Endothelial cell of umbilical vein (primary cell): Measurements from ENCODE around the gene FLT4.

Experiments used
- CTCF ChIP-seq, 2 donors: IDR thresholded peaks; 1 replicate in 1 of 2; 2 replicates in 1 of 2; pipeline ENCODE4 v1.5.1; 2011; ENCODE audit warnings: low read length in 2 of 2, mild to moderate bottlenecking in 2 of 2, moderate library complexity in 2 of 2, control low read depth in 1 of 2, inconsistent platforms in 1 of 2, low read depth in 1 of 2; ENCODE audit not compliant: insufficient read depth in 1 of 2; ENCODE audit errors: extremely low read depth in 1 of 2
- EZH2 ChIP-seq: IDR thresholded peaks from 2 replicates; pipeline ENCODE4 v1.6.1; 2012; ENCODE audit warnings: borderline replicate concordance, low read depth, mild to moderate bottlenecking, moderate library complexity, low read length, inconsistent platforms; ENCODE audit not compliant: severe bottlenecking
- POLR2A ChIP-seq: IDR thresholded peaks from 2 replicates; pipeline ENCODE4 v1.6.1; 2012; ENCODE audit warnings: low read depth, mild to moderate bottlenecking, control low read depth, low read length
- POLR2AphosphoS5 ChIP-seq: IDR thresholded peaks from 2 replicates; pipeline ENCODE4 v1.6.1; 2012; ENCODE audit warnings: low read depth, mild to moderate bottlenecking, control low read depth, low read length, moderate library complexity; ENCODE audit not compliant: insufficient read depth
- TF ChIP-seq, protein P1 (sequence below): IDR thresholded peaks from 2 replicates; pipeline ENCODE4 v1.6.1; 2011; ENCODE audit not compliant: insufficient read depth, insufficient read length

DNA sequence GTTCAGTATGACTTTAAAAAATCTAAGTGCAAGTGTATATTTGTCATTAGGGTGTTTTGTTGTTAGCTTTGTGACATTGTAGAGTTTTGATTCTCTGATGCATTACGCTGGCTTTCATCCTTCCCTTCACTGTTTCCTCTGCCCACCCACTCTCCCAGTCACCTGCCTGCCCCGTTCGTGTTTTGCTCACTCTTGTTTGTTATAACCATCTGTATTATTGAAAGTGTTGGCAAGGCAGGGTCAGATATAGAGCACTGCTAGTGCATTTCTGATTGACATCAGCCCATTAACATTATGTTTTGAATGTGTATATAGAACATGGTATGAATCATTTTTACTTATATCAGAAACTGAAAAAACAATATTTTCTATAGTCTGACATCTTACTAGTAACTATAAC lies 85.4 kb downstream of the FLT4 start:
- no peak for TF ChIP-seq CTCF (IDR thresholded peaks at IDR 0.05; ENCODE audit: extremely low read depth in 1 of 2, insufficient read depth in 1 of 2, low read depth in 1 of 2, low read length in 2 of 2)
- no peak for TF ChIP-seq POLR2A
- TF ChIP-seq POLR2AphosphoS5: no peak
- TF ChIP-seq, protein P1, sequence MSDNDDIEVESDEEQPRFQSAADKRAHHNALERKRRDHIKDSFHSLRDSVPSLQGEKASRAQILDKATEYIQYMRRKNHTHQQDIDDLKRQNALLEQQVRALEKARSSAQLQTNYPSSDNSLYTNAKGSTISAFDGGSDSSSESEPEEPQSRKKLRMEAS: no peak
- TF ChIP-seq EZH2: no peak
